ENCODE data around the gene THOC7. TPM values are rescaled to one million over a fixed set of nuclear protein-coding genes. Genes with fewer than 3 reads are reported as not detected.

Gene THOC7
- total and polyA plus RNA-seq, 2 donors (not counting 3 experiments of a cell fraction or from before 2014, with no cell fraction given), result 16.9 to 68.7 TPM

DNA sequence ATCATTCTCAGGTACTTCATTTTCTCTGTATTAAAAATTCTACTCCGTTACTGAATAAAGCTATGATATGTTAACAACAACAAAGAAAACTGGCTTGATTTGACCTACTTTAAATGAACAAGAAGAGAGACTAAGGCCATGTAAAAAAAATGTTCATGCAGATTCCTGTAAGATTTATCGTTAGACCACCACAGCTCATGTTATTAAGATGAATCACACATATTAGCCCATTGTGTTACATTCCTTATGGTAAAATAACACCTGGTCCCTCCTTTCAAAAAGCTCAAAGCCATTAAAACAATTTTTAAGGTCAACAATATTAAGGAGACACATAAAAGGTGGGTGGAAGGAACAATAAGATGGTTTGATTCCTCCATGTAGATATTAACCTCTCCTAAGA, 6.3 kb downstream of the THOC7 start:
- Histone ChIP-seq H3K4me2 (ENCODE audit: insufficient read depth, low read length) (peak overlapping the region; percentile 46), H2AFZ (ENCODE audit: low read depth, low read length) (no peak overlapping the region), H3K4me1 (ENCODE audit: control insufficient read depth, extremely low read depth, insufficient read depth, low read length) (peaks cover 13% of the 10 kb centered on the region), H3K79me2 (ENCODE audit: control insufficient read depth, insufficient read depth, low read length) (peaks cover 66% of the 10 kb centered on the region), H3K27ac (ENCODE audit: insufficient read depth, low read depth, low read length) (no peak overlapping the region), H3K36me3 (ENCODE audit: control insufficient read depth in 2 of 2, extremely low read depth in 1 of 2, insufficient read depth in 2 of 2, low read length in 2 of 2) (no peaks in the 10 kb centered on the region), H3K27me3 (ENCODE audit: control insufficient read depth in 2 of 2, insufficient read depth in 2 of 2, low read length in 2 of 2) (no peaks in the 10 kb centered on the region), H3K9me3 (replicated peaks; ENCODE audit: control insufficient read depth, insufficient read depth, low read length) (no peaks in the 10 kb centered on the region), H4K20me1 (replicated peaks; ENCODE audit: control insufficient read depth, extremely low read depth, insufficient read depth, low read length) (no peaks in the 10 kb centered on the region), H3K9ac (replicated peaks; ENCODE audit: extremely low read depth, insufficient read depth, low read length) (no peak overlapping the region), H3K4me3 (replicated peaks in 1 of 3; ENCODE audit: insufficient read depth in 1 of 3, low read depth in 1 of 3, low read length in 3 of 3) (no peak overlapping the region), H3K9me1 (replicated peaks; ENCODE audit: control insufficient read depth, extremely low read depth, insufficient read depth, low read length) (no peaks in the 10 kb centered on the region)
- intact Hi-C loops (cut with micrococcal nuclease), result no loop called here
- peak; percentile 37 for DNase-seq (ENCODE audit: low read depth, low spot score)
- CTCF ChIA-PET, result no interaction called here
- FAIRE-seq, result no peak
- BruUV-seq (replicated peaks), result no TSS peak
- dilution Hi-C loops (cut with MboI; ENCODE audit: extremely low pct_ligation_motif_present, low sequenced_read_pairs), result no loop called here
- no peak for TF ChIP-seq EZH2 (IDR thresholded peaks at IDR 0.05; ENCODE audit: borderline replicate concordance, low read depth, low read length, severe bottlenecking)
- TF ChIP-seq, protein P1, sequence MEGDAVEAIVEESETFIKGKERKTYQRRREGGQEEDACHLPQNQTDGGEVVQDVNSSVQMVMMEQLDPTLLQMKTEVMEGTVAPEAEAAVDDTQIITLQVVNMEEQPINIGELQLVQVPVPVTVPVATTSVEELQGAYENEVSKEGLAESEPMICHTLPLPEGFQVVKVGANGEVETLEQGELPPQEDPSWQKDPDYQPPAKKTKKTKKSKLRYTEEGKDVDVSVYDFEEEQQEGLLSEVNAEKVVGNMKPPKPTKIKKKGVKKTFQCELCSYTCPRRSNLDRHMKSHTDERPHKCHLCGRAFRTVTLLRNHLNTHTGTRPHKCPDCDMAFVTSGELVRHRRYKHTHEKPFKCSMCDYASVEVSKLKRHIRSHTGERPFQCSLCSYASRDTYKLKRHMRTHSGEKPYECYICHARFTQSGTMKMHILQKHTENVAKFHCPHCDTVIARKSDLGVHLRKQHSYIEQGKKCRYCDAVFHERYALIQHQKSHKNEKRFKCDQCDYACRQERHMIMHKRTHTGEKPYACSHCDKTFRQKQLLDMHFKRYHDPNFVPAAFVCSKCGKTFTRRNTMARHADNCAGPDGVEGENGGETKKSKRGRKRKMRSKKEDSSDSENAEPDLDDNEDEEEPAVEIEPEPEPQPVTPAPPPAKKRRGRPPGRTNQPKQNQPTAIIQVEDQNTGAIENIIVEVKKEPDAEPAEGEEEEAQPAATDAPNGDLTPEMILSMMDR (IDR thresholded peaks at IDR 0.05; ENCODE audit: extremely low read depth in 1 of 2, insufficient read depth in 1 of 2, low read depth in 1 of 2, low read length in 2 of 2), result no peak
- no peak for TF ChIP-seq GATA2 (IDR thresholded peaks at IDR 0.05; ENCODE audit: insufficient read depth, insufficient read length, low read depth, low read length)
- TF ChIP-seq POLR2A (IDR thresholded peaks at IDR 0.05; ENCODE audit: low read depth, low read length), result no peak
- no peak for TF ChIP-seq JUN (IDR thresholded peaks at IDR 0.05; ENCODE audit: borderline replicate concordance, insufficient read depth, insufficient read length, low read depth)
- TF ChIP-seq MYC (IDR thresholded peaks at IDR 0.05; ENCODE audit: low read depth, low read length), result no peak
- TF ChIP-seq, protein P2, sequence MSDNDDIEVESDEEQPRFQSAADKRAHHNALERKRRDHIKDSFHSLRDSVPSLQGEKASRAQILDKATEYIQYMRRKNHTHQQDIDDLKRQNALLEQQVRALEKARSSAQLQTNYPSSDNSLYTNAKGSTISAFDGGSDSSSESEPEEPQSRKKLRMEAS (IDR thresholded peaks at IDR 0.05; ENCODE audit: insufficient read depth, insufficient read length), result no peak
- TF ChIP-seq POLR2AphosphoS5 (IDR thresholded peaks at IDR 0.05; ENCODE audit: insufficient read depth, low read depth, low read length), result no peak
- TF ChIP-seq FOS (IDR thresholded peaks at IDR 0.05; ENCODE audit: borderline replicate concordance, insufficient read depth, low read length), result no peak
- POLR2A ChIA-PET, result no interaction called here
